GM23338 (cell line): ENCODE results near the gene HACL1. TPM values are rescaled to one million over a fixed set of nuclear protein-coding genes. Genes with fewer than 3 reads are reported as not detected.

Experiments
- ATAC-seq: fragments of 200-7000 bp; cut with Tn5 transposase; 3 replicates; pipeline ENCODE4 v1.9.1; 2020
- DNase-seq: peaks from one replicate; pipeline ENCODE4 v3.0.0-alpha.2; 2015; ENCODE audit warnings: low spot score
- H2AFZ ChIP-seq: fragments of 200-600 bp; sonication (generic); 2 replicates; pipeline ENCODE4 v1.8.0; 2016; ENCODE audit warnings: antibody characterized with exemption, mild to moderate bottlenecking, moderate library complexity
- H3F3A ChIP-seq: fragments of 200-600 bp; sonication (generic); replicated peaks from 2 replicates; pipeline ENCODE4 v1.8.0; 2017; ENCODE audit warnings: antibody characterized with exemption, mixed run types, low read depth
- H3K27ac ChIP-seq: fragments of 200-600 bp; sonication (generic); 2 replicates; pipeline ENCODE4 v1.6.1; 2016; ENCODE audit warnings: low read depth
- H3K27me3 ChIP-seq: fragments of 200-600 bp; sonication (generic); 2 replicates; pipeline ENCODE4 v1.8.0; 2016; ENCODE audit warnings: mild to moderate bottlenecking, mixed run types, moderate library complexity; ENCODE audit not compliant: insufficient read depth
- H3K36me3 ChIP-seq: fragments of 200-600 bp; sonication (generic); 2 replicates; pipeline ENCODE4 v1.8.0; 2016; ENCODE audit warnings: mild to moderate bottlenecking; ENCODE audit not compliant: insufficient read depth
- H3K4me1 ChIP-seq: fragments of 200-600 bp; sonication (generic); 2 replicates; pipeline ENCODE4 v1.8.0; 2016; ENCODE audit warnings: mild to moderate bottlenecking, moderate library complexity; ENCODE audit not compliant: insufficient read depth
- H3K4me2 ChIP-seq: fragments of 200-600 bp; sonication (generic); 2 replicates; pipeline ENCODE4 v1.7.1; 2017; ENCODE audit warnings: mixed run types
- H3K4me3 ChIP-seq: fragments of 200-600 bp; sonication (generic); 2 replicates; pipeline ENCODE4 v1.6.1; 2016; ENCODE audit warnings: mixed run types
- H3K79me2 ChIP-seq: fragments of 200-600 bp; sonication (generic); replicated peaks from 2 replicates; pipeline ENCODE4 v1.8.0; 2017; ENCODE audit warnings: mild to moderate bottlenecking; ENCODE audit not compliant: insufficient read depth
- H3K9me2 ChIP-seq: fragments of 200-600 bp; sonication (generic); 2 replicates; pipeline ENCODE4 v1.8.0; 2017; ENCODE audit not compliant: insufficient read depth
- H4K20me1 ChIP-seq: fragments of 200-600 bp; sonication (generic); replicated peaks from 2 replicates; pipeline ENCODE4 v1.8.0; 2017; ENCODE audit warnings: mild to moderate bottlenecking; ENCODE audit not compliant: insufficient read depth
- H3K27ac Mint-ChIP-seq: 2 replicates; pipeline ENCODE4 v1.8.0; 2020; ENCODE audit warnings: inconsistent platforms, mild to moderate bottlenecking, moderate library complexity, mixed read lengths
- H3K27me3 Mint-ChIP-seq: 3 replicates; pipeline ENCODE4 v1.8.0; 2022; ENCODE audit warnings: low read depth, mild to moderate bottlenecking, moderate library complexity, mixed read lengths, inconsistent platforms; ENCODE audit not compliant: insufficient read depth, poor library complexity
- H3K36me3 Mint-ChIP-seq: 3 replicates; pipeline ENCODE4 v1.8.0; 2021; ENCODE audit warnings: low read depth, mild to moderate bottlenecking, inconsistent platforms, moderate library complexity, mixed read lengths
- H3K4me1 Mint-ChIP-seq: 3 replicates; pipeline ENCODE4 v1.8.0; 2020; ENCODE audit warnings: mild to moderate bottlenecking, inconsistent platforms, mixed read lengths
- H3K4me3 Mint-ChIP-seq: 3 replicates; pipeline ENCODE4 v1.8.0; 2021; ENCODE audit warnings: moderate library complexity, mild to moderate bottlenecking, inconsistent platforms, mixed read lengths
- H3K9me3 Mint-ChIP-seq: 3 replicates; pipeline ENCODE4 v1.8.0; 2020; ENCODE audit warnings: moderate library complexity, mild to moderate bottlenecking, inconsistent platforms, mixed read lengths
- CREB1 ChIP-seq: fragments of 250-450 bp; sonication (Bioruptor Pico); IDR thresholded peaks from 2 replicates; pipeline ENCODE4 v1.5.0; 2020; ENCODE audit warnings: low read depth, mild to moderate bottlenecking, moderate library complexity
- EZH2 ChIP-seq: fragments of 200-600 bp; sonication (generic); IDR thresholded peaks from one replicate; pipeline ENCODE4 v1.8.0; 2017; ENCODE audit warnings: antibody characterized with exemption, mild to moderate bottlenecking, low read depth; ENCODE audit not compliant: unreplicated experiment
- EZH2phosphoT487 ChIP-seq: fragments of 200-600 bp; sonication (generic); IDR thresholded peaks from one replicate; pipeline ENCODE4 v1.8.1; 2018; ENCODE audit warnings: antibody characterized with exemption; ENCODE audit not compliant: unreplicated experiment
- JUNB ChIP-seq: IDR thresholded peaks from one replicate; pipeline ENCODE4 v1.6.1; 2016; ENCODE audit warnings: antibody characterized with exemption; ENCODE audit not compliant: unreplicated experiment
- STAT1 ChIP-seq: IDR thresholded peaks from one replicate; pipeline ENCODE4 v1.6.1; 2016; ENCODE audit warnings: antibody characterized with exemption; ENCODE audit not compliant: unreplicated experiment
- ZNF114 ChIP-seq: fragments of 250-450 bp; sonication (Bioruptor Pico); IDR thresholded peaks from 2 replicates; pipeline ENCODE4 v1.5.0; 2020; ENCODE audit warnings: mild to moderate bottlenecking, moderate library complexity
- ZNF331 ChIP-seq: fragments of 250-450 bp; sonication (Bioruptor Pico); IDR thresholded peaks from 2 replicates; pipeline ENCODE4 v1.5.0; 2020; ENCODE audit warnings: low read depth, mild to moderate bottlenecking, moderate library complexity
- polyA plus RNA-seq: library from polyadenylated mRNA; unstranded; fragments of >200 nt; fragmentation: Nextera tagmentation; extraction: Ambion mirVana; gene quantifications from 2 replicates; pipeline ENCODE4 v1.2.1, GENCODE V29; 2016
- total RNA-seq: library from RNA; depleted of rRNA; stranded (reverse); fragments of >200 nt; shearing (Covaris generic); gene quantifications from 2 replicates; pipeline ENCODE4 v1.2.3, GENCODE V29; 2014
- TF ChIP-seq, protein P1 (sequence below): IDR thresholded peaks from 2 replicates; pipeline ENCODE4 v1.6.1; 2016; ENCODE audit warnings: antibody characterized with exemption
- TF ChIP-seq, protein P2 (sequence below), 2 experiments: fragments of 200-600 bp in 1 of 2; sonication (generic) in 1 of 2; conservative IDR thresholded peaks; 2 replicates each; pipeline versions ENCODE4 v1.5.1 to v1.6.1; 2016 to 2017; ENCODE audit warnings: antibody characterized with exemption in 2 of 2, low read depth in 2 of 2, mild to moderate bottlenecking in 2 of 2, moderate library complexity in 1 of 2
- TF ChIP-seq, protein P3 (sequence below): fragments of 250-450 bp; sonication (Bioruptor Pico); IDR thresholded peaks from 2 replicates; pipeline ENCODE4 v1.5.0; 2020; ENCODE audit warnings: mild to moderate bottlenecking, moderate library complexity

The HACL1 gene
- total and polyA plus RNA-seq, 2 experiments from 2014 or later = 19.6 to 33.5 TPM

DNA sequence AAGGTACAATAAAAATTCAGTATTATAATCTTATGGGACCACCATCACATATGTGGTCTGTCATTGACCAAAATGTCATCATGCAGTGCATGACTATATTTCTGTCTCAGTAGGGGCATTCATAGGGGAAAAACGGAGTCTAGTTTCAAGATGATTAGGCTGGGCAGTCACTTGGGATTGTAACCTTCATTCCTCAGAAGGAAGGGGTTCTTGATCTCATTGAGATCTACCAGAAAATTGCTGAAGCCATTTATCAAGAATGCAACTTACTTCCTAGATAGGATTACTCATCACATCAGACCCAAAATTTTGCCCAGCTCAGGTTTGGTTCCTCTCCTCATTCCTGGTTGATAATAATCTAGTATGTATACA lies 37.5 kb upstream of the HACL1 start:
- H3K27me3 ChIP-seq = no peaks in the 10 kb centered on the region
- no peak overlapping the region for H2AFZ ChIP-seq
- H3K4me2 ChIP-seq = no peak overlapping the region
- Mint-ChIP-seq H3K36me3 (peaks cover 25% of the 10 kb centered on the region), H3K9me3 (no peaks in the 10 kb centered on the region; the same call in 2 of the 3 replicates), H3K27me3 (no peaks in the 10 kb centered on the region), H3K4me1 (peaks cover 26% of the 10 kb centered on the region), H3K27ac (no peak overlapping the region), H3K4me3 (no peak overlapping the region)
- DNase-seq (no peak), ATAC-seq (no peak)
- H4K20me1 ChIP-seq = no peaks in the 10 kb centered on the region
- H3K36me3 ChIP-seq = 0 out of 2 replicates have a peak, but pooled peaks cover 4% of the 10 kb centered on the region
- H3K4me3 ChIP-seq = no peak overlapping the region
- TF ChIP-seq JUNB = no peak
- TF ChIP-seq ZNF331 (CRISPR knock-in tag) = no peak
- TF ChIP-seq ZNF114 (CRISPR knock-in tag) = no peak
- TF ChIP-seq, protein P1, sequence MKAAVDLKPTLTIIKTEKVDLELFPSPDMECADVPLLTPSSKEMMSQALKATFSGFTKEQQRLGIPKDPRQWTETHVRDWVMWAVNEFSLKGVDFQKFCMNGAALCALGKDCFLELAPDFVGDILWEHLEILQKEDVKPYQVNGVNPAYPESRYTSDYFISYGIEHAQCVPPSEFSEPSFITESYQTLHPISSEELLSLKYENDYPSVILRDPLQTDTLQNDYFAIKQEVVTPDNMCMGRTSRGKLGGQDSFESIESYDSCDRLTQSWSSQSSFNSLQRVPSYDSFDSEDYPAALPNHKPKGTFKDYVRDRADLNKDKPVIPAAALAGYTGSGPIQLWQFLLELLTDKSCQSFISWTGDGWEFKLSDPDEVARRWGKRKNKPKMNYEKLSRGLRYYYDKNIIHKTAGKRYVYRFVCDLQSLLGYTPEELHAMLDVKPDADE = no peak
- TF ChIP-seq STAT1 = no peak
- TF ChIP-seq, protein P2, sequence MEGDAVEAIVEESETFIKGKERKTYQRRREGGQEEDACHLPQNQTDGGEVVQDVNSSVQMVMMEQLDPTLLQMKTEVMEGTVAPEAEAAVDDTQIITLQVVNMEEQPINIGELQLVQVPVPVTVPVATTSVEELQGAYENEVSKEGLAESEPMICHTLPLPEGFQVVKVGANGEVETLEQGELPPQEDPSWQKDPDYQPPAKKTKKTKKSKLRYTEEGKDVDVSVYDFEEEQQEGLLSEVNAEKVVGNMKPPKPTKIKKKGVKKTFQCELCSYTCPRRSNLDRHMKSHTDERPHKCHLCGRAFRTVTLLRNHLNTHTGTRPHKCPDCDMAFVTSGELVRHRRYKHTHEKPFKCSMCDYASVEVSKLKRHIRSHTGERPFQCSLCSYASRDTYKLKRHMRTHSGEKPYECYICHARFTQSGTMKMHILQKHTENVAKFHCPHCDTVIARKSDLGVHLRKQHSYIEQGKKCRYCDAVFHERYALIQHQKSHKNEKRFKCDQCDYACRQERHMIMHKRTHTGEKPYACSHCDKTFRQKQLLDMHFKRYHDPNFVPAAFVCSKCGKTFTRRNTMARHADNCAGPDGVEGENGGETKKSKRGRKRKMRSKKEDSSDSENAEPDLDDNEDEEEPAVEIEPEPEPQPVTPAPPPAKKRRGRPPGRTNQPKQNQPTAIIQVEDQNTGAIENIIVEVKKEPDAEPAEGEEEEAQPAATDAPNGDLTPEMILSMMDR (conservative IDR thresholded peaks at IDR 0.05; ENCODE audit: low read depth in 2 of 2) = no peak
- no peak for TF ChIP-seq EZH2
- no peak for TF ChIP-seq CREB1 (CRISPR knock-in tag)
- no peak for TF ChIP-seq EZH2phosphoT487
- TF ChIP-seq, protein P3, sequence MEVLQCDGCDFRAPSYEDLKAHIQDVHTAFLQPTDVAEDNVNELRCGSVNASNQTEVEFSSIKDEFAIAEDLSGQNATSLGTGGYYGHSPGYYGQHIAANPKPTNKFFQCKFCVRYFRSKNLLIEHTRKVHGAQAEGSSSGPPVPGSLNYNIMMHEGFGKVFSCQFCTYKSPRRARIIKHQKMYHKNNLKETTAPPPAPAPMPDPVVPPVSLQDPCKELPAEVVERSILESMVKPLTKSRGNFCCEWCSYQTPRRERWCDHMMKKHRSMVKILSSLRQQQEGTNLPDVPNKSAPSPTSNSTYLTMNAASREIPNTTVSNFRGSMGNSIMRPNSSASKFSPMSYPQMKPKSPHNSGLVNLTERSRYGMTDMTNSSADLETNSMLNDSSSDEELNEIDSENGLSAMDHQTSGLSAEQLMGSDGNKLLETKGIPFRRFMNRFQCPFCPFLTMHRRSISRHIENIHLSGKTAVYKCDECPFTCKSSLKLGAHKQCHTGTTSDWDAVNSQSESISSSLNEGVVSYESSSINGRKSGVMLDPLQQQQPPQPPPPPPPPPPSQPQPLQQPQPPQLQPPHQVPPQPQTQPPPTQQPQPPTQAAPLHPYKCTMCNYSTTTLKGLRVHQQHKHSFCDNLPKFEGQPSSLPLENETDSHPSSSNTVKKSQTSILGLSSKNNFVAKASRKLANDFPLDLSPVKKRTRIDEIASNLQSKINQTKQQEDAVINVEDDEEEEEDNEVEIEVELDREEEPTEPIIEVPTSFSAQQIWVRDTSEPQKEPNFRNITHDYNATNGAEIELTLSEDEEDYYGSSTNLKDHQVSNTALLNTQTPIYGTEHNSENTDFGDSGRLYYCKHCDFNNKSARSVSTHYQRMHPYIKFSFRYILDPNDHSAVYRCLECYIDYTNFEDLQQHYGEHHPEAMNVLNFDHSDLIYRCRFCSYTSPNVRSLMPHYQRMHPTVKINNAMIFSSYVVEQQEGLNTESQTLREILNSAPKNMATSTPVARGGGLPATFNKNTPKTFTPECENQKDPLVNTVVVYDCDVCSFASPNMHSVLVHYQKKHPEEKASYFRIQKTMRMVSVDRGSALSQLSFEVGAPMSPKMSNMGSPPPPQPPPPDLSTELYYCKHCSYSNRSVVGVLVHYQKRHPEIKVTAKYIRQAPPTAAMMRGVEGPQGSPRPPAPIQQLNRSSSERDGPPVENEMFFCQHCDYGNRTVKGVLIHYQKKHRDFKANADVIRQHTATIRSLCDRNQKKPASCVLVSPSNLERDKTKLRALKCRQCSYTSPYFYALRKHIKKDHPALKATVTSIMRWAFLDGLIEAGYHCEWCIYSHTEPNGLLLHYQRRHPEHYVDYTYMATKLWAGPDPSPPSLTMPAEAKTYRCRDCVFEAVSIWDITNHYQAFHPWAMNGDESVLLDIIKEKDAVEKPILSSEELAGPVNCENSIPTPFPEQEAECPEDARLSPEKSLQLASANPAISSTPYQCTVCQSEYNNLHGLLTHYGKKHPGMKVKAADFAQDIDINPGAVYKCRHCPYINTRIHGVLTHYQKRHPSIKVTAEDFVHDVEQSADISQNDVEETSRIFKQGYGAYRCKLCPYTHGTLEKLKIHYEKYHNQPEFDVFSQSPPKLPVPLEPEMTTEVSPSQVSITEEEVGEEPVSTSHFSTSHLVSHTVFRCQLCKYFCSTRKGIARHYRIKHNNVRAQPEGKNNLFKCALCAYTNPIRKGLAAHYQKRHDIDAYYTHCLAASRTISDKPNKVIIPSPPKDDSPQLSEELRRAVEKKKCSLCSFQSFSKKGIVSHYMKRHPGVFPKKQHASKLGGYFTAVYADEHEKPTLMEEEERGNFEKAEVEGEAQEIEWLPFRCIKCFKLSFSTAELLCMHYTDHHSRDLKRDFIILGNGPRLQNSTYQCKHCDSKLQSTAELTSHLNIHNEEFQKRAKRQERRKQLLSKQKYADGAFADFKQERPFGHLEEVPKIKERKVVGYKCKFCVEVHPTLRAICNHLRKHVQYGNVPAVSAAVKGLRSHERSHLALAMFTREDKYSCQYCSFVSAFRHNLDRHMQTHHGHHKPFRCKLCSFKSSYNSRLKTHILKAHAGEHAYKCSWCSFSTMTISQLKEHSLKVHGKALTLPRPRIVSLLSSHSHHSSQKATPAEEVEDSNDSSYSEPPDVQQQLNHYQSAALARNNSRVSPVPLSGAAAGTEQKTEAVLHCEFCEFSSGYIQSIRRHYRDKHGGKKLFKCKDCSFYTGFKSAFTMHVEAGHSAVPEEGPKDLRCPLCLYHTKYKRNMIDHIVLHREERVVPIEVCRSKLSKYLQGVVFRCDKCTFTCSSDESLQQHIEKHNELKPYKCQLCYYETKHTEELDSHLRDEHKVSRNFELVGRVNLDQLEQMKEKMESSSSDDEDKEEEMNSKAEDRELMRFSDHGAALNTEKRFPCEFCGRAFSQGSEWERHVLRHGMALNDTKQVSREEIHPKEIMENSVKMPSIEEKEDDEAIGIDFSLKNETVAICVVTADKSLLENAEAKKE = no peak
- peaks cover 25% of the 10 kb centered on the region for H3K4me1 ChIP-seq
- peaks cover 6% of the 10 kb centered on the region for H3K9me2 ChIP-seq
- no peaks in the 10 kb centered on the region for H3K79me2 ChIP-seq
- H3F3A ChIP-seq = no peaks in the 10 kb centered on the region
- no peak overlapping the region for H3K27ac ChIP-seq
